Right lobe of liver (tissue), 4 donors: Measurements from ENCODE around the gene PRKAR1A.

Experiments
- POLR2A ChIP-seq: fragments of 450-650 bp; IDR thresholded peaks from one replicate; pipeline ENCODE4 v1.6.1; 2017; ENCODE audit warnings: antibody characterized with exemption, mild to moderate bottlenecking
- TF ChIP-seq, protein P1 (sequence below), 4 donors: fragments of 200-600 bp in 3 of 4; fragments of 450-650 bp in 1 of 4; IDR thresholded peaks; one replicate each; pipeline versions ENCODE4 v1.5.1 to v1.8.0; 2016 to 2022; ENCODE audit warnings: antibody characterized with exemption in 4 of 4, mild to moderate bottlenecking in 2 of 4
- donor health status: DM: no; HTN: no; CAD: no.
- donor health status: DM: no; HTN: no; CAD: no.
- donor health status: DM: no; HTN: yes; CAD: no.

DNA sequence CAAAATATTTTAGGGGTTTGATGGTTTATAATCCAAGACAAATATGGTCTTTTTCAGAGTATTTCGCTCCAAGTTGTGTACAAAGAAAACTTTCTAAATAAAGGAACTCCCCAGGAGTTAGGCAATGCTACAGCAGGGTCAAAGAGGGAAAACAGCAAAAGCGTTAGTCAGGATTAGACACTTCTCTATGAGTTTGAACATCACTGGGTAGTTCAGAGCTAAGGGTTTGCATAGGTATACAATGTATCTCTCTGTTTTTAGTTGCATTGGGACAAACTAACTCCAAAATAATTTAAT, 54.2 kb downstream of the PRKAR1A start:
- TF ChIP-seq, protein P1, sequence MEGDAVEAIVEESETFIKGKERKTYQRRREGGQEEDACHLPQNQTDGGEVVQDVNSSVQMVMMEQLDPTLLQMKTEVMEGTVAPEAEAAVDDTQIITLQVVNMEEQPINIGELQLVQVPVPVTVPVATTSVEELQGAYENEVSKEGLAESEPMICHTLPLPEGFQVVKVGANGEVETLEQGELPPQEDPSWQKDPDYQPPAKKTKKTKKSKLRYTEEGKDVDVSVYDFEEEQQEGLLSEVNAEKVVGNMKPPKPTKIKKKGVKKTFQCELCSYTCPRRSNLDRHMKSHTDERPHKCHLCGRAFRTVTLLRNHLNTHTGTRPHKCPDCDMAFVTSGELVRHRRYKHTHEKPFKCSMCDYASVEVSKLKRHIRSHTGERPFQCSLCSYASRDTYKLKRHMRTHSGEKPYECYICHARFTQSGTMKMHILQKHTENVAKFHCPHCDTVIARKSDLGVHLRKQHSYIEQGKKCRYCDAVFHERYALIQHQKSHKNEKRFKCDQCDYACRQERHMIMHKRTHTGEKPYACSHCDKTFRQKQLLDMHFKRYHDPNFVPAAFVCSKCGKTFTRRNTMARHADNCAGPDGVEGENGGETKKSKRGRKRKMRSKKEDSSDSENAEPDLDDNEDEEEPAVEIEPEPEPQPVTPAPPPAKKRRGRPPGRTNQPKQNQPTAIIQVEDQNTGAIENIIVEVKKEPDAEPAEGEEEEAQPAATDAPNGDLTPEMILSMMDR (IDR thresholded peaks at IDR 0.05): no peak
- TF ChIP-seq POLR2A: no peak
